Activated naive CD8-positive, alpha-beta T cell treated with anti-CD3 and anti-CD28 coated beads for 36 hours (primary cell): ENCODE data around the gene ZNF628. TPM values are rescaled to one million over a fixed set of nuclear protein-coding genes. Genes with fewer than 3 reads are reported as not detected.
"Not testable (repeated sequence)": the region's sequence is repeated elsewhere in the genome, so short reads cannot be mapped to it uniquely, and the experiment has no call there.

Source experiments
- DNase-seq: peaks from one replicate; pipeline ENCODE4 v3.0.0; 2021
- H3K27ac Mint-ChIP-seq: one replicate; pipeline ENCODE4 v1.8.0; 2022; ENCODE audit warnings: mild to moderate bottlenecking, moderate library complexity, mixed read lengths
- H3K27me3 Mint-ChIP-seq: one replicate; pipeline ENCODE4 v1.8.0; 2022; ENCODE audit warnings: mild to moderate bottlenecking, mixed read lengths
- H3K36me3 Mint-ChIP-seq: one replicate; pipeline ENCODE4 v1.8.0; 2021; ENCODE audit warnings: mild to moderate bottlenecking, mixed read lengths
- H3K4me1 Mint-ChIP-seq: one replicate; pipeline ENCODE4 v1.8.0; 2021; ENCODE audit warnings: mixed read lengths
- H3K4me3 Mint-ChIP-seq: one replicate; pipeline ENCODE4 v1.8.0; 2022; ENCODE audit warnings: mild to moderate bottlenecking, moderate library complexity, mixed read lengths
- H3K9me3 Mint-ChIP-seq: one replicate; pipeline ENCODE4 v1.8.0; 2022; ENCODE audit warnings: mixed read lengths
- total RNA-seq, 2 experiments: library from RNA; stranded (reverse); gene quantifications; one replicate each; pipeline ENCODE4 v1.2.3, GENCODE V29; 2021

Gene ZNF628
- total RNA-seq, 2 experiments from 2014 or later, result 8.8 to 10.3 TPM

DNA sequence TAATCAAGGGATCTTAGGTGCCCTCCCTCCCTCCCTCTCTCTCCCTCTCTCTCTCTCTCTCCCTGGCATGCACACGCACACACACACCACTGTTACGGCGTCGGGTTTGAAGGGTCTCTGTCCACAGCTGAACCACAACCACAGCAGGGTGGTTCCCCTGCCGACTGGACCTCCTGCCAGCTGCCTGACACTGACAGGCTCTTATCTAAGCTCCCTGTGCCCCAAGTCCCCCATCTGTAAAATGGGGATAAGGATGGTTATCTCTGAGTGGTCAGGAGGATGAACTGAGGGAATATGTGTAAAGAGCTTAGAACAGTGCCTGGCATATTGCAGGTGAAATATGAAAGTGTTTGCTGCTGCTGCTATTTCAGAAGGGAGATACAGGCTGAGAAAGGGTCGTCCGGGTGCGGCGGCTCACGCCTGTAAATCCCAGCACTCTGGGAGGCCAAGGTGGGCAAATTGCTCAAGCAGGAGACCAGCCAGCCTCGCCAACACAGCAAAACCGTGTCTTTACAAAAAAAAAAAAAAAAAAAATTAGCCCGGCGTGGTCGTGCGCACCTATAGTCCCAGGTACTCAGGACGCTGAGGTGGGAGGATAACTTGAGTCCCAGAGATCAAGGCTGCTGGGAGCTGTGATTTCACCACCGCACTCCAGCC lies 32.5 kb upstream of the ZNF628 start:
- Mint-ChIP-seq H3K4me1 (peaks cover 10% of the 10 kb centered on the region), H3K27me3 (peaks cover 72% of the 10 kb centered on the region), H3K27ac (no peak overlapping the region), H3K4me3 (no peak overlapping the region), H3K9me3 (no peaks in the 10 kb centered on the region), H3K36me3 (no peaks in the 10 kb centered on the region)
- DNase-seq, result no peak

DNA sequence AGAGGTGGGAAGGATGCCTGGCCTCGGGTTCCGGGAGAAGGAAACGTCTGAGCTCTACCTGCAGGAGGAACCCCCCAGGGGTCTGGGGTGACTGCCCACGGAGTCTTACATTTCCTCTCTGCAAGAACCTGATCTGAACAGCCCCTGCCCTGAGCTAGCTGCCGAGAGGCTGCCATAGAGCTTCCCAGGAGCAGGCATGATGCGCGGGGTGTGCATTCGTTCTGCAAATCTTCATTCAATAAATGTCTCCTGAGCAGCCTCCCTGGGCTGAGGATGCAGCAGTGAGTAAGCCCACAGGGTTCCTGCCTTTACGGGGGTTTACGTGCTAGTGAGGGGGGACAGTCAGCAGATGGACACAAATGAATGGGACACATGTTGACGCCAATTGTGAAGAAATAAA lies 31.8 kb upstream of the ZNF628 start:
- Mint-ChIP-seq H3K4me3 (no peak overlapping the region), H3K27me3 (peaks cover 65% of the 10 kb centered on the region), H3K4me1 (peaks cover 10% of the 10 kb centered on the region), H3K9me3 (no peaks in the 10 kb centered on the region), H3K27ac (no peak overlapping the region), H3K36me3 (no peaks in the 10 kb centered on the region)
- no peak for DNase-seq

DNA sequence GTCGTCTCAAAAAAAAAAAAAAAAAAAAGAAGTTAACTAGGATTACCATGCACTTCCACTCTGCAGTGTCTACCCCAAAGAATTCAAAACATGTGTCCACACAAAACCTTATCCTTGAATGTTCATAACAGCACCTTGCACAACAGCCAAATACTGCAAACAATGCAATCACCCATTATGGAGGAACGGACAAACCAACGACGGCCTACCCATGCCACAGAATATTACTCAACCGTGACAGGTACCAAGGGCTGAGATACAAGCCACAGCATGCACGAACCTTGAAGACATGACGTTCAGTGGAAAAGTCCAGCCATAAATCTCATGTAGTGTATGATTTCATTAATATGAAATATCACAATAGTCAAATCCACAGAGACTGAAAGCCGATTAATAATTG lies 30.4 kb upstream of the ZNF628 start:
- H3K27me3 Mint-ChIP-seq, result peaks cover 60% of the 10 kb centered on the region
- H3K9me3 Mint-ChIP-seq, result no peaks in the 10 kb centered on the region
- no peak overlapping the region for H3K4me3 Mint-ChIP-seq
- no peak for DNase-seq
- H3K4me1 Mint-ChIP-seq, result peaks cover 6% of the 10 kb centered on the region
- no peaks in the 10 kb centered on the region for H3K36me3 Mint-ChIP-seq
- no peak overlapping the region for H3K27ac Mint-ChIP-seq

DNA sequence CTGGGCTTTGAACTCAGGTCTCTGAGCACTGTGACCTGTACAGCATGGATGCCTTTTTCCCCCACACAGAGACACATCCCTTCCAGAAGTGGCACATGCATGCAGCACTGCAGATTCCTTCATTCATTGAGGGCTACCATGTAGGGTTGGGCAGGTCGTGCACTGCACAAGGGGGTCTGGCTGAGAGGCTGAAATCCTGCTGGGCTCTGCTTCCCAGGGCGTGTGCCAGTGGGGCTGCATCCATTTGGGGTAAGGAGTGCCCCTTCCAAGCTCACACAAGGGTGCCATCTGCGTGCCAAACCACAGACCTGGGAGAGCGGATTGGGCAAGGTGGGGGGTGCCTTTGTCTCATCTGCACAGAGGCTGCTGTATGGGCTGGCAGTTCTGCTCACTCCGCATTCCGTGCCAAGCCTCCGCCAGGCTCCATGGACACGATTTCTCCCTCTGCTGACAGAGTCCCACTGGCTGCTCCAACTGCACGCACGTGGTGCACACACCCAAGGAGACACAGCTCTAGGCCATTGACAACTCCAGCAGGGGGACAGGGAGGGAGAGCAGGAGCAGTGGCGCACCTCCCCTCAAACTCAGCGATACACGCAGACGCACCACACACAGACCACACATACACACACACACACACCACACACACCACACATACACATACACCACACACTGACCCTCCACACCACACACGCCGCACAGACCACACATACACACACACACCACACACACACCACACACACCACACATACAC lies 28.8 kb upstream of the ZNF628 start:
- peaks cover 57% of the 10 kb centered on the region for H3K27me3 Mint-ChIP-seq
- H3K9me3 Mint-ChIP-seq, result no peaks in the 10 kb centered on the region
- H3K27ac Mint-ChIP-seq, result no peak overlapping the region
- no peak overlapping the region for H3K4me3 Mint-ChIP-seq
- DNase-seq, result no peak
- peaks cover 3% of the 10 kb centered on the region for H3K4me1 Mint-ChIP-seq
- H3K36me3 Mint-ChIP-seq, result no peaks in the 10 kb centered on the region

DNA sequence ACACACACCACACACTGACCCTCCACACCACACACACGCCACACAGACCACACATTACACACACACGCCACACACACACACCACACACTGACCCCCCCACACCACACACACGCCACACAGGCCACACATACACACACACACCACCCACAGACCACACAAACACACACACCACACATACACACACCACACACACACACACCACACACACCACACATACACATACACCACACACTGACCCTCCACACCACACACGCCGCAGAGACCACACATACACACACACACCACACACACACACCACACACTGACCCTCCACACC lies 28.3 kb upstream of the ZNF628 start:
- H3K4me3 Mint-ChIP-seq, H3K4me1 Mint-ChIP-seq, H3K9me3 Mint-ChIP-seq, H3K27ac Mint-ChIP-seq, H3K36me3 Mint-ChIP-seq, DNase-seq: not testable (repeated sequence)
- H3K27me3 Mint-ChIP-seq, result peaks cover 55% of the 10 kb centered on the region

DNA sequence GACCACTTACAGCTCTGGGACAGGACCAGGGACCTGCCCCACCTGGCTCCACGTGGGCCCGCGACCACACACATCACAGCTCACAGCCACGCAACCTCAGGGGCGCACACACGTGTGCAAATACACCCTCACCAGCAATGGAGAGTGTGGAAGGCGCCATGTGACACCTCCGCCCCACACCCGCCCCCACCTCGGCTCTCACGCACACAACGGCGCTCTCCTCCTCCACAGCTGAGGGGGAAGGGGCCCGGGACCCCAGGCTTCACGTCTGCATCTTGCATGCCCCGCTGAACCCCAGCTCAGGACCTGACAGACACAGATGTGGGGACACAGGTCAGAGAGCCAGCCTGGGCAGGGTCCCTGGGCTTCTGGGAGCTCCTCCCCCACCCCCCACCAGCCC lies 26.9 kb upstream of the ZNF628 start:
- peaks cover 3% of the 10 kb centered on the region for H3K4me1 Mint-ChIP-seq
- H3K4me3 Mint-ChIP-seq, result no peak overlapping the region
- H3K27me3 Mint-ChIP-seq, result peaks cover 53% of the 10 kb centered on the region
- no peaks in the 10 kb centered on the region for H3K9me3 Mint-ChIP-seq
- no peak for DNase-seq
- H3K36me3 Mint-ChIP-seq, result peaks cover 9% of the 10 kb centered on the region
- H3K27ac Mint-ChIP-seq, result no peak overlapping the region

DNA sequence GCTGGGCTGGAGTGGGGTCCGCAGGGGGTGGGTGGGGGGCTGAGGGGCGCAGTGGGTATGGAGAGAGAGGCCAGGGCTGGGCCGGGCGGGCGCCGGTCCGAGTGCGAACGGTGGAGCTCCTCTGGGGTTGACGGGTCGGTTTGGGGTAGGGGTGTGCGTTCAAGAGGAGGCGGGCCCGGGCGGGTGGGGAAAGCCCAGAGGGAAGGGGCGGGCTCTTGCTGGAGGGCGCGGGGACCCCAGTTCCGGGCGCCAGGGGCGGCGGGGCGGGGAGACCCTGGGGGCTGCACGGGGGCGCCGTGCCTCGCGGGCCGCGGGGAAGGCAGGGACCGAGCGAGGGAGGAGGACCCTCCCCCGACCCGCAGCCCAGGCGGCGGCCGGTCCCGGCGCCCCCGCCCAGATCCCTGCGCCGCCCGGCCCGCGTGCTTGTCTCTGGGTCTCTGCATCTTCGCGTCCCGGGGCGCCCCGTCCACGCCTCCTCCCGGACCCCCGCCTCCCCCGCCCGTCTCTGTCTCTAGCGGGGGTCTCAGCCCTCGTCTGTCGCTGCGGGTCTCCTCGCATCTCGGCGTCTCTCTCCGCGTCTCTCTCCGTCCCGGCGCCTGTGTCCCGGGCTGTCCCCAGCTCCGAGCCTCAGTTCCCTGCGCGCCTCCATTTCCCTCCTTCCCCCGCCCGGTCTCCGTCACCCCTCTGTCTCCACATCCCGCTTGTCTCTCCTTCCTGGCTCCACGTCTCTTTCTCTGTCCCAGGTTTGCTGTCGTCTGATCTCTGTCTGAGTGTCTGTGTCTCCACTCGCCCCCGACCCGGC lies 25.1 kb upstream of the ZNF628 start:
- H3K4me3 Mint-ChIP-seq, result peak overlapping the region; percentile 40
- H3K9me3 Mint-ChIP-seq, result no peaks in the 10 kb centered on the region
- no peak overlapping the region for H3K27ac Mint-ChIP-seq

DNA sequence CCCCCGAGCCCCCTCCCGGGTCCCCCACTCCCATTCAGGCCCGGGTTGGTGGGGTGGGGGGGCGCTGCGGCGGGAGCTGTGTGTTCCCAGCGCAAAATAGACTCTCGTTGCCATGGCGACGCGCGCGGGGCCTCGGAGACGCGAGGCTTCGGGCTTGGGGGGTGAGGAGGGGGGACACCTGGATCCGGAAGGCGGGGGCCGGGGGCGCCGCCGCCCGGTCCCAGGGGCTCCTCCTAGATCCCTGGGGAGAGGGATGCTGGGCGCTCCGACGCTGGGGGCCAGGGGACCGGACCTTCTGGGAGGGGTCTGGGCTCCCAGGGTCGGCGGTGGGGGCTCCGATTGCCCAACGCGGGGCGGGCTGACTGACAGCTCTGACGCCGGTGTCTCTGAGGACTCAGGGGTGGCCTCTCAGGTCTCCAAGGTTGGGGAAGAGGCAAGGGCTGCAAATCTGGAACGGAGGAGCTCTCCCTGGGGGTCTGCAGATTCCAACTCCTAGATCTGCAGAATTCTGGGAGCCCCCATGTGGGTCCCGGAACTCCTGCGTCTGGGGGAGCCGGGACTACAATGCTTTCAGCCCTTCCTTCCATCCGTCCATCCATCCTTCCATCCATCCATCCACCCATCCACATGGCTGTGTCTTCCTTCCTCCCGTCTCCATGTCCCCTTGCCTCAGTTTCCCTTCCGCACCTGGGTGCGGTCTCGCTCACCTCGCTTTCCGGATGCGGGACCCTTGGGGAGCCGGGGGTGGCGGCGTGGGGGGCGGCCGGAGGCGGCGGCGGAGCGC lies 24.3 kb upstream of the ZNF628 start:
- no peak for DNase-seq
- peaks cover 35% of the 10 kb centered on the region for H3K27me3 Mint-ChIP-seq
- H3K9me3 Mint-ChIP-seq, result no peaks in the 10 kb centered on the region
- peak overlapping the region; percentile 40 for H3K4me3 Mint-ChIP-seq
- H3K4me1 Mint-ChIP-seq, result peaks cover 3% of the 10 kb centered on the region
- no peak overlapping the region for H3K27ac Mint-ChIP-seq
- peaks cover 12% of the 10 kb centered on the region for H3K36me3 Mint-ChIP-seq

More for the DNA sequence above, 25.1 kb upstream of the ZNF628 start:
- Mint-ChIP-seq H3K4me1 (peaks cover 3% of the 10 kb centered on the region), H3K27me3 (peaks cover 35% of the 10 kb centered on the region), H3K36me3 (peaks cover 12% of the 10 kb centered on the region)
- no peak for DNase-seq

DNA sequence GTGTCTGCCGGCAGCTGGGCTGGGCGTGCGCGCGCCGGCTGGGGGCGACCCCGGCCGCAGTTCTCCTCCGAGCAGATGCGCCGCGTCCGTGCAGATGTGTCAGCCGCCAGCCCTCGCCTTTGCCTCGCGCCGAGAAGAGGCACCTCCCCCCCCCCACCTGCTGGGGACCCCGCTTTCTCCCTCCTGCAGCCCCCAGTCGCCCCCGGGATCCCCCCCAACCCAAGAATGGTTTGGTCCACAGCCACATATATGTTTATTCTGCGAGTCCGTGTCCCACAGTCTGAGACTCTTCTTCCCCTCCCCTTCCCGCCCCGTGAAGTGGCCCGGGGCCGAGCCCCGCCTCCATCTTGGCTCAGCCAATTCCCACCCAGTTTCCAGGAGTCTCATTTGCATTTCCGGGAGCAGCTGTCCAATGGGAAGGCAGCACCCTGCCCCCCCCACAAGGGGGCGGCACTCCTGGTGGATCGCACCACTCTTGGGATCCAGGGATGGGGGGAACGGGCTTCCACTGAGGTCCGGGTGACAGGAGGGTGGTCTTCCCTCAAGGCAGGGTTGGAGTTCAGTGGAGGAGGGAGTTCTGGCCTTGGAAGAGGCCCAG lies 23.6 kb upstream of the ZNF628 start:
- H3K36me3 Mint-ChIP-seq, result peaks cover 12% of the 10 kb centered on the region
- H3K4me3 Mint-ChIP-seq, result no peak overlapping the region
- no peak overlapping the region for H3K27ac Mint-ChIP-seq
- H3K4me1 Mint-ChIP-seq, result peaks cover 3% of the 10 kb centered on the region
- peak; percentile 51 for DNase-seq
- no peaks in the 10 kb centered on the region for H3K9me3 Mint-ChIP-seq
- peaks cover 35% of the 10 kb centered on the region for H3K27me3 Mint-ChIP-seq

DNA sequence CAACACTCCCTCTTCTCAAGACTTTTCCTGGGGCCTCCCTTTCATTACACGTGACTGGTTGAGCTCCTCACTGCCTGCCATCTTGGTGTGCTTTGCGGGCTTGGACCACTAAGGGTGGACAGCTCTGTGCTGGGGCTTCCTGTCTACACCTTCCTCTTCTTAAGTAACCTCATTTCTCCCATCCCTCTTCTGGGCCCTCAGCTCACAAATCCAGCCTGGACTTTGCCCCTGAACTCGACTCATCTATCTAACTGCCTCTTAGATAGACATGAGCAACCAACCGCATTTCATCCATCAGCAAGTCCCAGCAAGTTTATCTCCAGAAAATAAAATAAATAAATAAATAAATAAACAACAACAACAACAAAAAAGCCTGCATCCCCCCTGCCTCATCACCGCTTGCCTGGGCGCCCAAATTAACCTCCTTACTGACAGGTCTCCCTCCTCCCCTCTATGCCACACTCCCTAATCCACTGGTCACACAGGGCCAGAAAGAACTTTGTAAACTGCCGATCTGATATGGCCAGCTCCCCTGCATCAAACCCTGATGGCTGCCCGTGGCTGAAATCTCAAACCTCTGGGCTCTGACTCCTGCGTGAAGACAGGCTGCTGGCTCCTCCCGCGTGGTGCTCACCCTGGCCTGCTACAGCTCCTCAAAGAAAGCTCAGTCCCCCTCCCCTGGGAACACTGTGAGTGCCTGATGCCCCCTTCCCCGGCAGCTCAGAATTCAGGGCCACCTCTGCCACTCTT lies 22.7 kb upstream of the ZNF628 start:
- H3K27me3 Mint-ChIP-seq, result peaks cover 35% of the 10 kb centered on the region
- H3K27ac Mint-ChIP-seq, result no peak overlapping the region
- H3K36me3 Mint-ChIP-seq, result peaks cover 12% of the 10 kb centered on the region
- no peak for DNase-seq
- H3K9me3 Mint-ChIP-seq, result no peaks in the 10 kb centered on the region
- peaks cover 3% of the 10 kb centered on the region for H3K4me1 Mint-ChIP-seq
- no peak overlapping the region for H3K4me3 Mint-ChIP-seq

DNA sequence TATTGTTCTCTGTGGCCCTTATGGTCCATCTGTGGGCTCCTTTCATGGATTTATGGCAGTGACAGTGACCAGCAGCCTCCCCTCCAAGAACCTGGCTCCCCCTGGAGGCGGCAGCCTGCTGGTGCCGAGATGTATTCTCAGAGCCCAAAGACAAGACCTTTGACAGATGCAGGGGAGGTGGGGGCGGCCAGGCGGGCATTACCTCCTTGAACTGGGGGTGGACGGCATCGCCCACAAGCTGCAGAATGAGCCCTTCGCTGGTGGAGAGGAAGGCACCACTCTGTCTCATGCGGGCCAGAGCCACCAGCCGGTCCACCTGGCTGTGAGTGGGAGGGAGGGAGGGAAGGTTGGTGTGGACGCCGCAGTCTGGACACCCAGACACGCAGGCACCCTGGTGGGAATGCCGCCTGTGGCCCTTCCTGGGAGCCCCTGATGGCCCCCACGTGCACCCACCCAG lies 21.6 kb upstream of the ZNF628 start:
- Mint-ChIP-seq H3K27me3 (peaks cover 35% of the 10 kb centered on the region), H3K9me3 (no peaks in the 10 kb centered on the region), H3K27ac (no peak overlapping the region), H3K4me1 (peaks cover 3% of the 10 kb centered on the region), H3K36me3 (peaks cover 12% of the 10 kb centered on the region), H3K4me3 (no peak overlapping the region)
- DNase-seq, result peak; percentile 52

DNA sequence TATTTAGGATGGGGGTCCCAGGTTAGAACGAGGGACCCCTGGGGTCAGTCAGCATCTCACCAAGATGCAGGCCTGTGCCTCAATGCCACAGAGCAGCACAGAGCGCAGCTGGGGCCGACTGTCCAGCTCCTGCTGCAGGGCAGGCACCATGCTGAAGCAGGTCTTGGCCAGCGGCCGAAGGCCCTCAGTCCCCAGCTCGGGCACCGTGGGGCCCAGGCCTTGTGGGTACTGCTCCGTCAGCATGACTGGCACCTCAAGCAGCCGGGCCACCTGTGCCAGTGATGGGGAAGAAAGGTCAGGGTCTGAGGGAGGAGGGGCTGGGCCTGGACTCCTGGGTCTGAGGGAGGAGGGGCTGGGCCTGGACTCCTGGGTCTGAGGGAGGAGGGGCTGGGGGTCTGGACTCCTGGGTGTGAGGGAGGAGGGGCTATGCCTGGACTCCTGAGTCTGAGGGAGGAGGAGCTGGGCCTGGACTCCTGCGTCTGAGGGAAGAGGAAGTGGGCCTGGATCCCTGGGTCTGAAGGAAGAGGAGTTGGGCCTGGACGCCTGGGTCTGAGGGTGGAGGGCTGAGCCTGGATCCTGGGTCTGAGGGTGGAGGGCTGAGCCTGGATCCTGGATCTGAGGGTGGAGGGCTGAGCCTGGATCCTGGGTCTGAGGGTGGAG lies 20.7 kb upstream of the ZNF628 start:
- no peak for DNase-seq
- Mint-ChIP-seq H3K27ac (no peak overlapping the region), H3K9me3 (no peaks in the 10 kb centered on the region), H3K4me1 (peaks cover 10% of the 10 kb centered on the region), H3K36me3 (peaks cover 12% of the 10 kb centered on the region), H3K4me3 (no peak overlapping the region), H3K27me3 (peaks cover 30% of the 10 kb centered on the region)

DNA sequence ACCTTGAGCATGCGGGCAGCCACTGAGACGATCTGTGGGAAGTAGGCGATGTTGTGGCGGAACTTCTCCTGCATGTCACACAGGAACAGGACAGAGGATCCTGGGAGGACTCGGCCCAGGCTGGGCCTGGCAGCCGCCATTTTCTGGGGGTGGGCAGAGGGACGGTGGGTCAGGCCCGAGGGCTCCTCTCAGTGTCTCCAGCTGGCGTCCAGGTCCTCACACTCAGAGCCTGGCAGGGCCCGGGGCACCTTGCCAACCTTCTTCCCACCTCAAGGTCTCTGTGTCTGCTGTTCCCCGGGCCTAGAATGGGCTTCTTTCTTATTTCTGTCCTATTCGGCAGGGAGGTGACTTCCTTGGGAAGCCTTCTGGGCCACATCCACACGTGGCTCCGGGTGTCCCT lies 20.1 kb upstream of the ZNF628 start:
- H3K4me3 Mint-ChIP-seq, result no peak overlapping the region
- H3K9me3 Mint-ChIP-seq, result no peaks in the 10 kb centered on the region
- peaks cover 12% of the 10 kb centered on the region for H3K36me3 Mint-ChIP-seq
- H3K27ac Mint-ChIP-seq, result no peak overlapping the region
- peaks cover 14% of the 10 kb centered on the region for H3K4me1 Mint-ChIP-seq
- peaks cover 25% of the 10 kb centered on the region for H3K27me3 Mint-ChIP-seq
- DNase-seq, result no peak
